Measurements from ENCODE around the gene ARHGAP23.

Gene ARHGAP23

DNA sequence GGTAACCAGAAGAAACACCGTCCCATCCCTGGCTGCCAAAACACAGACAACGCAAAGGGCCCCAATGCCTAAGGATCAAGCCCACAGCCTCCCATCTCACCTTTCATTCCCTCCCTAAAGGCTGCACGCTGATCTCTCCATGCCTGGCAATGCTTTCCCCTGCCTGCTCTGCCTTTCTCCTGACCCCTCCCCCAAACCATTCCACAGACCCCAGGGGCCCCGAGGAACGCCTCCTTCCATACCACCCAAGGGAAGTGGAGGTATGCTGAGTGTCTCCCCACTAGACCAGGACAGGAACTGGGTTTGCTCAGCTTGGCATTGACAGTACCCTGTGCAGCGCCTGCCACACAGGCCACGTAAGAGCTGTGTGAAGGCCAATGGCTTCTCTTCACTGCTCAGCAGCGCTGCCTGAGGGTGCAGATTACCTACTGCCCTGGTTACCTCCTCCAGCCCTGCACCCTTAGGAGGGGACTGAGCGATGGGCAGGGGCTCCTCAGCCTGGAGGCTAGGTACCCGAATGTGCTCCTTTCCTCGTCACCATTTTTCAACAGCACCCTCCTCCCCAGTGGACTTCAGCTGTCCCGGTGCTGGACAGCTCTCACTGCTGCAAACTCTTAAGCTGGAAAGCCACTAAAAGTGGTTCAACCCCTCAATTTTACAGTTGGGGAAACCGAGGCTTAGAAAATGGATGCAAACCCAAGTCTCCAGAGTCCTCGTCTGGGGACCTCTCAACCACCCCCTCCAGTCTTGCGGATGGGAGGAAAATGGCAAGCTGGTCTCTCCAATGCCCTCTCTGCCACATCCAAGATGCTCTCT is 132.4 kb downstream of the ARHGAP23 start:
- Histone ChIP-seq H3K27me3 (replicated peaks; ENCODE audit: control insufficient read depth, insufficient read depth, low read length) (peaks cover 51% of the 10 kb centered on the region), H3K4me1 (ENCODE audit: control insufficient read depth, insufficient read depth, low read length) (peaks cover 22% of the 10 kb centered on the region), H3K9me3 (ENCODE audit: control insufficient read depth, low read length) (no peaks in the 10 kb centered on the region), H3K36me3 (ENCODE audit: control insufficient read depth, insufficient read depth, low read length, severe bottlenecking) (no peaks in the 10 kb centered on the region), H3K9ac (ENCODE audit: low read length) (no peak overlapping the region), H3K4me3 (ENCODE audit: low read length) (no peak overlapping the region)
- DNase-seq (ENCODE audit: low read depth) = peak; percentile 54

DNA sequence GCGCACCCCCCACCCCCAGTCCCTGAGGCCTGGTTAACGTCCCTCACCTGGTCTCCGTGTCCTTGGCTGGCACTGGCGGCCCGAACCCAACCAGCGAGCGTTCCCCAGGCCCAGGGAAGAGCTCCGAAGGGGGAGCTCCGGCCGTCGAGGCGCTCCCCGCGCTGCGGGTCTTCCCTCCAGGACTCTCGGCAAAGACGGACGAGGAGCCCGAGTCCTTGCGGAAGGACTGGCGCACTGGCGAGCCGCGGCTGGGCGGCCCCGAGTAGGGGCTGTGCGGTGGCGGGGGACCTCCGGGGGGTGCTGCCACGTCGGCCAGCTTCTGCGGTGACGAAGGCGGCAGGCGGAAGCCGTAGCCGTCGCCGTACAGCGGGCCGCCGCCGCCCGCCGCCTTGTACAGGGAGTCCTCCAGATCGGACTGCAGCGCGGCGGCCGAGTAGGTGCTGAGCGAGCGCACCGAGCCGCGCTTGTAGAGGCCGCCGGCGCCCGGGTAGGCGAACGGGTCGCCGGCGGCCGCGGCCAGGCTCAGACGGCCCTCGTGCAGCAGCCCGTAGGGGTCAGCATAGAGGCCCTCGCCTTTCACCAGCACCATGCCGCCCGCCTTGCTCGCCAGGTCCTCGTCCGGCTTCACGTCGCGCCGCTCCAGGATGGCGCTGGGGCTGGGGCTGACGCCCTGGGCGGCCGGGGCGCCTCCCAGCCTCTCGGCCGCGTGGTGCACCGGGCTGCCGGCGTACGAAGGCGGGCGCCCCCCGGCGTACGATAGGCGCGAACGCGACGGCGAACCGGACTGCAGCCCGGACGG is 133.4 kb downstream of the ARHGAP23 start:
- no peaks in the 10 kb centered on the region for H3K9me3 ChIP-seq (ENCODE audit: control insufficient read depth, low read length)
- no peak for DNase-seq (ENCODE audit: low read depth)
- no peak overlapping the region for H3K9ac ChIP-seq (ENCODE audit: low read length)
- no peak overlapping the region for H3K4me3 ChIP-seq (ENCODE audit: low read length)
- peaks cover 60% of the 10 kb centered on the region for H3K27me3 ChIP-seq (replicated peaks; ENCODE audit: control insufficient read depth, insufficient read depth, low read length)
- no peaks in the 10 kb centered on the region for H3K36me3 ChIP-seq (ENCODE audit: control insufficient read depth, insufficient read depth, low read length, severe bottlenecking)
- H3K4me1 ChIP-seq (ENCODE audit: control insufficient read depth, insufficient read depth, low read length) = peaks cover 22% of the 10 kb centered on the region
